UCSD-AML1 (cell line): ENCODE data around the gene TEX13D.
"Not testable (repeated sequence)": the region's sequence is repeated elsewhere in the genome, so short reads cannot be mapped to it uniquely, and the experiment has no call there.

ENCODE experiments used
- DNase-seq: peaks from one replicate; lab custom pipeline; 2025; ENCODE audit not compliant: unreplicated experiment; lab: John Stamatoyannopoulos, UW

TEX13D gene

DNA sequence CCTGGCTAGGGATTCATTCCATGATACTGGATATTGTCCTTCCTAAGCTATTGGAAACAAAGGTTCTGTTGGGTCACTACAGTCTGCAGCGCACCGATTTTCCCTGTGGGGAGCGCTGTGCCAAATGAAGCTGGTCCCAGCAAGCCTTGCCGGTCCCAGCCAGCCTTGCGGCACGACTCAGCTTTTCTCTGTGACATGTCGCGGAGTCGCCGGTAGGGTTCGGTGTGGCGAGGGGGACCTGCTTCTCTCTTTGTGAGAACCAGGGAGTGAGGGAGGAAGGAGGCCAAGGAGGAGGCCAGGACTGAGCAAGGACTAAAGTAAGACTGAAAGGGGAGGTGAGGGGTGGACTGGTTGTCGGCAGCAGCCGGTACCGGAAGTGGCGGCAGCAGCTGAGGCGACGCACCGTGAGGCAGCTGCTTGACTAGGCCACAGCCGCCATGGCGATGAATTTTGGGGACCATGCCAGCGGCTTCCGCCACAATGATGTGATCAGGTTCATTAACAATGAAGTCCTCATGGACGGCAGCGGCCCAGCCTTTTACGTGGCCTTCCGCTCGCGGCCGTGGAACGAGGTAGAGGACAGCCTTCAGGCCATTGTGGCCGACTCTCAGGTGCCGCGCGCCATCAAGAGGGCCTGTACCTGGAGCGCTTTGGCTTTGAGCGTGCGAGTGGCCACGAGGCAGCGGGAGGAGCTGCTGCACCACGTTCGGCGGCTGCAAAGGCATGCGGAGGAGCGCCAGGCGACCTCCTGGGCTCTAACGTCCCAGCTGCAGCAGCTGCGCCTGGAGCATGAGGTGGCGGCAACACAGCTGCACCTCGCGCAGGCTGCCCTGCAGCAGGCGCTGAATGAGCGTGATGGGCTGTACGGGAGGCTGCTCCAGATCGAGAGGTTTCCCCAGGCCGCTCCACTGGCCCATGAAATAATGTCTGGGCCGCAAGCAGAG lies at the start of gene TEX13D:
Gene TEX13D, plus strand, starts transcription at position 180 of the 944 bp plus-strand sequence. Its CDS starts 258 bp downstream, at position 438.
- DNase-seq = no peak

GRCh38 chrX:124289443-124289842 lies 43.0 kb upstream of the TEX13D start:
- no peak for DNase-seq

- no peak for DNase-seq
These were observed 38.6 kb upstream of the TEX13D start for GRCh38 chrX:124293810-124294209.

- not testable (repeated sequence) for DNase-seq
These were observed 33.1 kb upstream of the TEX13D start for GRCh38 chrX:124299323-124299722.

GRCh38 chrX:124300405-124300804 lies 32.1 kb upstream of the TEX13D start:
- DNase-seq = no peak

GRCh38 chrX:124307253-124307907 lies 25.1 kb upstream of the TEX13D start:
- DNase-seq = no peak

GRCh38 chrX:124325732-124326131 lies 6.7 kb upstream of the TEX13D start:
- no peak for DNase-seq

DNA sequence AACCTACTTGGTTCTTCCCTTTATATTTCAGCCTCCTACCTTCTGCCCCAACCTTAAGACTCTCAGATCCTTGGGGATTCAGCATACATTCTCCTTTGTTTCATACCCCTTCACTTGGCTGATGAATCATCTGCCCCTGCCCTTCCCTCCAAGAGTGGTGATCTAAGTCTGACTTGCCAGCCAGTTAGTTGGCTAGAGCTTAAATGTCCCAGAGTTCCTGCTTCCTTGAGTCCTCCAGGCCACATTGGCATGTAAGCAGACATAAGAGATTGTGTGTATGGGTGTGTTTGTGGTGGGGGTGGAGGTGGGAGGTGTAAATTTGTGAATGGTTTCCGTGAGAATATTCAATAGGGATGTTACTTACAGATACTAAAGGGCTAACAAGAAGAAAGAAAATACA lies 3.7 kb upstream of the TEX13D start:
- no peak for DNase-seq

DNA sequence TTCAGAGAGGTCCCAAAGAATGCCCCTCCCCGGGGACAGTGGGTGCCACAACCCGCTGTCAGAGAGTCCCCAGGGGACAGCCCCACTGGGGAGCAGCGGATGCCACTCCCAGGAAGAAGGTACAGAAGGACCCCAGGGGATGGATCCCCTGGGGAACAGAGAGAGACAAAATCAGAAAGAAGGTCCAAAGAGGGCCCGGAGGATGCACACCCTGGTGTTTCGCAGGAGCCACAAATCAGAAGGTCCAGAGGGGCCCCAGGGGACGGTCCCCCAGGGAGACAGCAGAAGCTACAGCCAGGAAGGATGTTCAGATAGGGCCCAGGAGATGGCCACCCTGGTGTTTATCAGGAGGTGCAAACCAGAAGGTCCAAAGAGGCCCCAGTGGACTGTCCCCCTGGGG lies 1.4 kb downstream of the TEX13D start:
- no peak for DNase-seq

GRCh38 chrX:124334555-124334954 lies 2.1 kb downstream of the TEX13D start:
- not testable (repeated sequence) for DNase-seq

DNA sequence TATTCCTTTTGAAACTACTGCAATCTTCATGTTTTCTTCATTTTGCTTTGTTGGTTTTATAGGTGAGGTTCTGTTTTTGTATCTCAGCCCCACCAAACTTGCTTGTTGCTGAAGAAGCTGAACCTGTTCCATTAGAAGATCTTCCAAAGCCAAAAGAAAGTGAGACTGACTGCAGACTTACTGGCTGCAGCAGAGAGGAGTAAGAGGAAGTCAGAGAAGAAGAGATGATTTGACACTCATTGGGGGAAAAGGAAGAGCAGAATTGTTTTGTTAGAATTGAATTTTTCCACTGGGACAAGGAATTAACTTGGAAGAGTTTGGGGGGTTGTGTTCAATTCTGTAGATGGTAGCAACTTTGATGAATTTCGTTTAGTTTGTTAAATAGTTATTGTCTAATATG lies 3.1 kb downstream of the TEX13D start:
- DNase-seq = no peak

DNA sequence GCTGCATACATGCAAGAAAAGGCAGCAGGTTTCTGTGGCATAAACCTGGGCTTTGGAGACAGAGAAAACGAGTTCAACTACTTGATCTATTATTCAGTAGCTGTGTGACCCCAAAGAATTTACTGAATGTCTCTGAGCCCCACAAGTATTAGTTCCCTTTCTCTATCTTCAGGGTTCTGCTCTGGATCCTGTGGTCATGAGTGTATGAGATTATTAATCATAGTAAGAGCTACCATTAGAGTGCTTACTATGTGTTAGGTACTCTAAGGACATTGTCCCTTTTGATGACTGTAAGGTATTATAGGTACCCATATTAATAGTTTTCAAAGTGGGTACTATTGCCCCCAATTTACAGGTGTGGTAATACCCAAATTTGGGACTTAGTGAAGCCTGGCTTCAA lies 5.5 kb downstream of the TEX13D start:
- no peak for DNase-seq

- DNase-seq = no peak
These were observed 6.5 kb downstream of the TEX13D start for GRCh38 chrX:124338733-124339514.

DNA sequence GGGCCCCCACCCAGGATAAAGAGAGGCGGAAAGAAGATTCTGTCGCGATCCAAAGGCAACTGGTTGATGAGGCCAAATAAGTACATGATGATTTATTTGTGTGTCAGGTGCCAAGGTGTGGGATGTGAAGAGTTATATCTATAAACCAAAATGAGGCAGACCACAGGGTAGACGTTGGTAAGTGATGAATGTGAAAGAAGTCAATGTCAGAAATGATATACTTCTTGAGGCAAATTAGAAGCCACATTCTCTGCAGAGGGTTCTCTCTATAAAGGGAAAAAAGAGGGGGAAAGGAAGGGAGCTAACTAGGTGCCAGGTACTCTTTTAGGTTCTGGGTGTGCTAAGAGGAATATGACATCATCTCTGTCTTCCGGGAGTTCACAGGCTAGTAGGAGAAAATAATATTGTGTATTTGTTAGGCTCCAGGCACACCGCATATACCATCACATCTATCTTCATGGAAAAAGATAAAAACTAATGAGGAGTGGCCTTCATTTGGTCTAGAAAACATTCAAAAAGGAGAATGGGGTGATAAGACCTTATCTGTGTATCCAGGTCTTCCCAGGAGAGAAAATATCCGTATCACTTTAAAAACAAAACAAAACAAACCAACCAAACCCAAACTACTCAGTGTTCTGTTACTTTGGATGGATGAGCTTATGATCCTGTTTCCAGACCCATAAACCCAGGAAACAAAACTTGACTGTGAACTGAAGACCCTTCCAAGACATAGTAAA lies 9.1 kb downstream of the TEX13D start:
- no peak for DNase-seq

GRCh38 chrX:124342174-124342867 lies 9.9 kb downstream of the TEX13D start:
- no peak for DNase-seq

- DNase-seq = no peak
These were observed 10.6 kb downstream of the TEX13D start for GRCh38 chrX:124343016-124343415.

DNA sequence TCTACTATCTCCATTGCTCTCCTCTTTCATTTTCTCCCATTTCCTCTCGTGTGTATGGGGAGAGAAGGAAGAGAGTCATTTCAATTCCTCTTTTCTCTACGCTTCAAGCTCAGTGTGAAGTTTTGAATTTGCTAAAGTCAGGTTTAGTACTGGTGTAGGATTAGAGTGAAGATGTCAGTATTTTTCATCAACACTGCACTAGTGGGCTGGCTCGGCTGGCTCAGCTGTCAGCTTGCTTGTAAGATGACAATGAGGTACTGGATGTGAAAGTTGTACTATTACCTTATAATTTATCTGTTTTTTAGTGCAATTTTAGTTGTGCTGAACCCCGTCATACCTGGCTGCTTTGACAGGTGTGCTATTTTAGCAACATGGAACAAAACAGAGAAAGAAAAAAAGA lies 11.8 kb downstream of the TEX13D start:
- no peak for DNase-seq

DNA sequence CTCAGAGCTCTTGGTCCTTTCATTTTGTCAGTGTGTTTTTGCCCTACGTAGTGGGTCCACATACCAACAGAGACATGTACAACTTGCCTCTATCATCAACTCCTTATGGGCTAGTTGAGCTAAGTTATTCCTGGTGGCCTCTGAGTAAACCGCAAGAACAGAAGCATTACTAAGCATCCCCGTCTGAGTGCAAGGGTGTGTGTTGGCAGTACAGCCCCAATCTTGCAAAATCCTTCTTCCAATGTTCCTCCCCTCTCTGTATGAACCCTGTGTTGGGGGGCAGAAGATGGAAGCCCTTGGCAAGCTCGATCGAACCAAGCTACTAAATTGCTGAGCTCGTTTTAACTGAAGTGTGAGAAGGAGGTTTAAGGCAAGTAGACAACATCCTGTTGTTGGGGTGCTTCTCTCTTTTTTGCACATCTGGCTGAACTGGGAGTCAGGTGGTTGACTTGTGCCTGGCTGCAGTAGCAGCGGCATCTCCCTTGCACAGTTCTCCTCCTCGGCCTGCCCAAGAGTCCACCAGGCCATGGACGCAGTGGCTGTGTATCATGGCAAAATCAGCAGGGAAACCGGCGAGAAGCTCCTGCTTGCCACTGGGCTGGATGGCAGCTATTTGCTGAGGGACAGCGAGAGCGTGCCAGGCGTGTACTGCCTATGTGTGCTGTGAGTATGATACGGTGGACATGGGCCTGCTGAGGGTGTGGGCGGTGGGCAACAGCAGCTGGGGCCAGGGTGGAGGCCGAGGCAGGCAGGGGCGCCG lies 13.8 kb downstream of the TEX13D start, which contains the start of gene SH2D1A:
Gene SH2D1A, plus strand, starts transcription at position 447 of the 760 bp plus-strand sequence. Its CDS starts 80 bp downstream, at position 527.
- no peak for DNase-seq

DNA sequence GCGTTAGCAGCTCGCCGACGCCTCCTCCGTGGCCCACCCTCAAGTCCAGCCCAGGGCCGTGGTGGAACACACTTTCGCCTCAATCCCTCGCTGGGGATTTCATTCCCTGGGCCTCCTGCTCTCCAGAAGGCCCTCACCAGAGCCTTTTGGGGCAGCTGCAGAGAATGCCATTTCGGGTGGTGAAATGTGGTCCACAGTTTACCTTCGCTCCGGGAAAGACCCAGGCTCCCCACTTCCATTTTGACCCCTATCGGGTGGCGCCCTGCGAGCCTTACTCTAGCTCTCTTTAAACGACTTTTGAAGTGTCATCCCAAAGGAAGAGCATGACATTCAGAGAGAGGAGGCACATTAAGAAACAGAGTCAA lies 14.4 kb downstream of the TEX13D start:
- DNase-seq = no peak
